A549 (cell line): ENCODE measurements around the gene RGL1. TPM values are rescaled to one million over a fixed set of nuclear protein-coding genes. Genes with fewer than 3 reads are reported as not detected.

Experiments used
- ATAC-seq, 2 experiments: fragments of 200-7000 bp in 1 of 2; fragments of >200 bp in 1 of 2; cut with Nextera tagmentation in 1 of 2; cut with Tn5 transposase in 1 of 2; 3 replicates each; pipeline versions ENCODE4 v1.8.0 to v1.9.1; 2018 to 2020; ENCODE audit warnings: mild to moderate bottlenecking in 1 of 2, moderate library complexity in 1 of 2
- CTCF ChIA-PET: fragments of 300-600 bp; sonication (Branson Sonifier 250); formaldehyde crosslinking; extraction: SDS; loops from one replicate; lab custom pipeline; 2021; ENCODE audit warnings: antibody characterized with exemption, inconsistent platforms; lab: Yijun Ruan, JAX
- POLR2A ChIA-PET: fragments of 350-600 bp; formaldehyde crosslinking; extraction: SDS; loops from one replicate; lab custom pipeline; 2021; ENCODE audit warnings: antibody characterized with exemption, inconsistent platforms; lab: Yijun Ruan, JAX
- DNase-seq, 2 experiments: peaks; one replicate each; pipeline versions ENCODE4 v3.0.0 to v3.0.0-alpha.2; 2011 to 2016; ENCODE audit warnings: low read depth in 1 of 2, low spot score in 1 of 2
- FAIRE-seq: peaks from 2 replicates; lab custom pipeline; 2011; peaks lifted over from hg19 to GRCh38; lab: Jason Lieb, UNC
- H3K27ac ChIP-seq, 2 experiments: fragments of >200 bp; sonication (Bioruptor Twin); formaldehyde crosslinking; 3 replicates each; pipeline ENCODE4 v1.5.1; 2016 to 2017
- H3K4me1 ChIP-seq: fragments of >200 bp; sonication (Bioruptor Twin); formaldehyde crosslinking; 3 replicates; pipeline ENCODE4 v1.6.1; 2016
- H3K4me2 ChIP-seq: fragments of >200 bp; sonication (Bioruptor Twin); formaldehyde crosslinking; 3 replicates; pipeline ENCODE4 v1.6.1; 2016
- H3K4me3 ChIP-seq: fragments of >200 bp; sonication (Bioruptor Twin); formaldehyde crosslinking; 3 replicates; pipeline ENCODE4 v1.5.1; 2016
- H3K9me3 ChIP-seq: fragments of >200 bp; sonication (Bioruptor Twin); formaldehyde crosslinking; 3 replicates; pipeline ENCODE4 v1.6.1; 2016
- CBX8 ChIP-seq: fragments of 200-600 bp; sonication (generic); IDR thresholded peaks from 2 replicates; pipeline ENCODE4 v1.6.1; 2016
- EHF ChIP-seq: fragments of 250-450 bp; sonication (Bioruptor Pico); IDR thresholded peaks from 2 replicates; pipeline ENCODE4 v1.5.0; 2020; ENCODE audit warnings: mild to moderate bottlenecking
- EHMT2 ChIP-seq: fragments of 200-600 bp; sonication (generic); IDR thresholded peaks from 2 replicates; pipeline ENCODE4 v1.6.1; 2016; ENCODE audit warnings: antibody characterized with exemption, low read depth, mild to moderate bottlenecking, moderate library complexity
- FOSB ChIP-seq: fragments of 250-450 bp; sonication (Bioruptor Pico); IDR thresholded peaks from 2 replicates; pipeline ENCODE4 v1.5.0; 2020; ENCODE audit warnings: mild to moderate bottlenecking, moderate library complexity
- FOXS1 ChIP-seq: fragments of 250-450 bp; sonication (Bioruptor Pico); IDR thresholded peaks from 2 replicates; pipeline ENCODE4 v1.5.0; 2020; ENCODE audit warnings: mild to moderate bottlenecking, moderate library complexity
- GATA3 ChIP-seq: IDR thresholded peaks from 2 replicates; pipeline ENCODE4 v1.6.1; 2012; ENCODE audit warnings: borderline replicate concordance
- HDAC2 ChIP-seq: fragments of 200-600 bp; sonication (generic); IDR thresholded peaks from 2 replicates; pipeline ENCODE4 v1.6.1; 2016
- HOXA7 ChIP-seq: fragments of 250-450 bp; sonication (Bioruptor Pico); IDR thresholded peaks from 2 replicates; pipeline ENCODE4 v1.5.0; 2020; ENCODE audit warnings: mild to moderate bottlenecking, moderate library complexity
- HOXB13 ChIP-seq: fragments of 250-450 bp; sonication (Bioruptor Pico); IDR thresholded peaks from 2 replicates; pipeline ENCODE4 v1.5.0; 2020; ENCODE audit warnings: low read depth, mild to moderate bottlenecking, moderate library complexity
- JUN ChIP-seq, 2 experiments: fragments of >200 bp; sonication (Bioruptor Twin); formaldehyde crosslinking; IDR thresholded peaks; 2 replicates in 1 of 2; 3 replicates in 1 of 2; pipeline ENCODE4 v1.6.1; 2016 to 2017
- JUNB ChIP-seq: fragments of >200 bp; sonication (Bioruptor Twin); formaldehyde crosslinking; IDR thresholded peaks from 2 replicates; pipeline ENCODE4 v1.6.1; 2016
- KDM1A ChIP-seq: fragments of 200-600 bp; sonication (generic); IDR thresholded peaks from 2 replicates; pipeline ENCODE4 v1.6.1; 2016; ENCODE audit warnings: low read depth, mild to moderate bottlenecking
- MAFK ChIP-seq: fragments of 450-650 bp; IDR thresholded peaks from 2 replicates; pipeline ENCODE4 v1.6.1; 2014; ENCODE audit not compliant: partially characterized antibody
- MAZ ChIP-seq: fragments of 150-350 bp; IDR thresholded peaks from 2 replicates; pipeline ENCODE4 v1.6.1; 2014; ENCODE audit warnings: antibody characterized with exemption, low read depth, low read length, borderline replicate concordance
- NFE2L2 ChIP-seq: fragments of 150-350 bp; conservative IDR thresholded peaks from 2 replicates; pipeline ENCODE4 v1.6.1; 2014; ENCODE audit warnings: low read length
- NPAS2 ChIP-seq: fragments of 250-450 bp; sonication (Bioruptor Pico); IDR thresholded peaks from 2 replicates; pipeline ENCODE4 v1.8.0; 2022; ENCODE audit warnings: mild to moderate bottlenecking, moderate library complexity, borderline replicate concordance
- NR3C1 ChIP-seq: fragments of >200 bp; sonication (Bioruptor Twin); formaldehyde crosslinking; IDR thresholded peaks from 3 replicates; pipeline ENCODE4 v1.6.1; 2017
- PHF8 ChIP-seq: fragments of 200-600 bp; sonication (generic); IDR thresholded peaks from 2 replicates; pipeline ENCODE4 v1.6.1; 2016; ENCODE audit warnings: low read depth, mild to moderate bottlenecking, antibody characterized with exemption, moderate library complexity, borderline replicate concordance
- POLR2A ChIP-seq: IDR thresholded peaks from 2 replicates; pipeline ENCODE4 v1.6.1; 2012; ENCODE audit warnings: mild to moderate bottlenecking, low read length
- POLR2AphosphoS2 ChIP-seq: conservative IDR thresholded peaks from 2 replicates; pipeline ENCODE4 v1.6.1; 2012; ENCODE audit warnings: low read length, improper control_type of control experiment, inconsistent platforms
- RAD21 ChIP-seq, 2 experiments: fragments of >200 bp in 1 of 2; sonication (Bioruptor Twin) in 1 of 2; formaldehyde crosslinking in 1 of 2; IDR thresholded peaks in 1 of 2; conservative IDR thresholded peaks in 1 of 2; 2 replicates in 1 of 2; 3 replicates in 1 of 2; pipeline ENCODE4 v1.6.1; 2012 to 2018; ENCODE audit warnings: inconsistent platforms in 1 of 2
- RARB ChIP-seq: fragments of 250-450 bp; sonication (Bioruptor Pico); IDR thresholded peaks from 2 replicates; pipeline ENCODE4 v1.8.0; 2021; ENCODE audit warnings: mild to moderate bottlenecking, moderate library complexity
- SREBF2 ChIP-seq: fragments of 450-650 bp; IDR thresholded peaks from 2 replicates; pipeline ENCODE4 v1.6.1; 2014; ENCODE audit warnings: mild to moderate bottlenecking, moderate library complexity
- ZFP36 ChIP-seq: fragments of 450-650 bp; IDR thresholded peaks from 2 replicates; pipeline ENCODE4 v1.6.1; 2014; ENCODE audit warnings: borderline replicate concordance; ENCODE audit not compliant: partially characterized antibody
- ZNF302 ChIP-seq: fragments of 250-450 bp; sonication (Bioruptor Pico); IDR thresholded peaks from 2 replicates; pipeline ENCODE4 v1.9.0; 2021; ENCODE audit warnings: inconsistent platforms, mild to moderate bottlenecking, moderate library complexity
- ZSCAN20 ChIP-seq: fragments of 250-450 bp; sonication (Bioruptor Pico); IDR thresholded peaks from 2 replicates; pipeline ENCODE4 v1.8.0; 2022; ENCODE audit warnings: mild to moderate bottlenecking, moderate library complexity
- WGBS: methylation state at CpG from one replicate; pipeline ENCODE4 v1.1.6; 2017; ENCODE audit errors: missing lambda C conversion rate; 5-methylcytosine and 5-hydroxymethylcytosine counted together
- polyA plus RNA-seq, 4 experiments: library from polyadenylated mRNA; depleted of rRNA in 3 of 4; stranded (reverse); fragments of >200 nt; fragmentation: RNase III in 1 of 4; extraction: RNeasy Plus Mini Kit Qiagen cat#74134 plus additional on column Dnase treatment in 1 of 4; gene quantifications; 2 replicates in 3 of 4; 3 replicates in 1 of 4; pipeline ENCODE4 v1.2.3, GENCODE V29; 2011 to 2017
- TF ChIP-seq, protein P1 (sequence below): fragments of 250-450 bp; sonication (Bioruptor Pico); IDR thresholded peaks from 2 replicates; pipeline ENCODE4 v1.5.0; 2021; ENCODE audit warnings: mild to moderate bottlenecking, moderate library complexity, borderline replicate concordance
- TF ChIP-seq, protein P2 (sequence below): IDR thresholded peaks from 2 replicates; pipeline ENCODE4 v1.6.1; 2012
- TF ChIP-seq, protein P3 (sequence below): fragments of >200 bp; sonication (Bioruptor Twin); formaldehyde crosslinking; IDR thresholded peaks from 3 replicates; pipeline ENCODE4 v1.6.1; 2016
- TF ChIP-seq, protein P4 (sequence below): IDR thresholded peaks from 2 replicates; pipeline ENCODE4 v1.6.1; 2012
- TF ChIP-seq, protein P5 (sequence below): fragments of 450-650 bp; IDR thresholded peaks from 2 replicates; pipeline ENCODE4 v1.6.1; 2014; ENCODE audit warnings: antibody characterized with exemption

RGL1 gene
- polyA plus RNA-seq, 2 of the 4 experiments (the other 2 are of a cell fraction), result 1.0 to 3.8 TPM

DNA sequence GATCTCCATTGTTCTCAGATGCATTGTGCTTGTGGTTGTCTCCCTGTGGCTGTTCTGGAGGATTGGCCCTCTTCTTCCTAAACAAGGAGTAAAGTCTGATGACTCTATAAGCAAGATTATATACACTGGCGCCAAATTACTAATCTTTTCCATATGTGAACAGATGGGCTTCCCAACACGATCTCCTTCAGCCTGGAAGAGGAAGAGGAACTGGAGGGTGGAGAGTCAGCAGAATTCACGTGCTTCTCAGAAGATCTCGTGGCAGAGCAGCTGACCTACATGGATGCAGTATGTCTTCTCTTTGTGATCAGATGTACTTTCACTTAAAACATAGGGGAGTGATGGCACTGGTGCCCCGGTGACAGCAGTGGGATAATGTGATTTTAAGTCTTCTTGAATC, 78.7 kb downstream of the RGL1 start:
- CTCF ChIA-PET, result no interaction called here
- no peaks in the 10 kb centered on the region for H3K9me3 ChIP-seq
- no peak for FAIRE-seq
- no peak overlapping the region for H3K4me2 ChIP-seq
- POLR2A ChIA-PET, result no interaction called here
- 82% methylated on average over 5 of the region's 5 CpGs for WGBS
- no peak overlapping the region for H3K4me3 ChIP-seq
- H3K27ac ChIP-seq, result no peak overlapping the region
- ATAC-seq, result no peak
- TF ChIP-seq HOXA7 (CRISPR knock-in tag) (no peak), GATA3 (no peak), NFE2L2 (no peak), JUNB (no peak), HOXB13 (CRISPR knock-in tag) (no peak)
- TF ChIP-seq, protein P1, sequence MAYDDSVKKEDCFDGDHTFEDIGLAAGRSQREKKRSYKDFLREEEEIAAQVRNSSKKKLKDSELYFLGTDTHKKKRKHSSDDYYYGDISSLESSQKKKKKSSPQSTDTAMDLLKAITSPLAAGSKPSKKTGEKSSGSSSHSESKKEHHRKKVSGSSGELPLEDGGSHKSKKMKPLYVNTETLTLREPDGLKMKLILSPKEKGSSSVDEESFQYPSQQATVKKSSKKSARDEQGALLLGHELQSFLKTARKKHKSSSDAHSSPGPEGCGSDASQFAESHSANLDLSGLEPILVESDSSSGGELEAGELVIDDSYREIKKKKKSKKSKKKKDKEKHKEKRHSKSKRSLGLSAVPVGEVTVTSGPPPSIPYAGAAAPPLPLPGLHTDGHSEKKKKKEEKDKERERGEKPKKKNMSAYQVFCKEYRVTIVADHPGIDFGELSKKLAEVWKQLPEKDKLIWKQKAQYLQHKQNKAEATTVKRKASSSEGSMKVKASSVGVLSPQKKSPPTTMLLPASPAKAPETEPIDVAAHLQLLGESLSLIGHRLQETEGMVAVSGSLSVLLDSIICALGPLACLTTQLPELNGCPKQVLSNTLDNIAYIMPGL (CRISPR knock-in tag), result no peak
- no peak for DNase-seq
- H3K4me1 ChIP-seq, result peaks cover 15% of the 10 kb centered on the region

DNA sequence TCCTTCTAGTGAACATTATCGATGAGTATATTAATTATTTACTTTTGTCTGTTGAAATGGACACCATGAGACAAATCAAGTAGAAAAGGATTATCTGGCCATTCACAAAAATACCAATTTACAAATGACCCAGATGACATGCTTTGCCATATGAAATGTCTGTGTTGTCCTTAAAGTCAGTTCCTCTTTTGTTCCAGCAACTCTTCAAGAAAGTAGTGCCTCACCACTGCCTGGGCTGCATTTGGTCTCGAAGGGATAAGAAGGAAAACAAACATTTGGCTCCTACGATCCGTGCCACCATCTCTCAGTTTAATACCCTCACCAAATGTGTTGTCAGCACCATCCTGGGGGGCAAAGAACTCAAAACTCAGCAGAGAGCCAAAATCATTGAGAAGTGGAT, 79.6 kb downstream of the RGL1 start:
- H3K9me3 ChIP-seq, result no peaks in the 10 kb centered on the region
- no peak for DNase-seq
- CTCF ChIA-PET, result no interaction called here
- H3K4me1 ChIP-seq, result peaks cover 15% of the 10 kb centered on the region
- no peak for FAIRE-seq
- H3K27ac ChIP-seq, result no peak overlapping the region
- no peak overlapping the region for H3K4me3 ChIP-seq
- ATAC-seq, result no peak
- POLR2A ChIA-PET, result no interaction called here
- 70% methylated on average over 4 of the region's 4 CpGs for WGBS
- no peak overlapping the region for H3K4me2 ChIP-seq
- TF ChIP-seq EHMT2 (no peak), RAD21 (conservative IDR thresholded peaks at IDR 0.05 in 1 of 2, IDR thresholded peaks at IDR 0.05 in 1 of 2) (no peak), PHF8 (no peak), NR3C1 (no peak), ZSCAN20 (CRISPR knock-in tag) (no peak), POLR2A (no peak), NPAS2 (no peak), POLR2AphosphoS2 (no peak), FOSB (no peak), ZNF302 (CRISPR knock-in tag) (no peak), JUNB (no peak), MAZ (no peak), SREBF2 (no peak), JUN (IDR thresholded peaks at IDR 0.05) (no peak), ZFP36 (no peak), HDAC2 (no peak), EHF (CRISPR knock-in tag) (no peak)
- TF ChIP-seq, protein P2, sequence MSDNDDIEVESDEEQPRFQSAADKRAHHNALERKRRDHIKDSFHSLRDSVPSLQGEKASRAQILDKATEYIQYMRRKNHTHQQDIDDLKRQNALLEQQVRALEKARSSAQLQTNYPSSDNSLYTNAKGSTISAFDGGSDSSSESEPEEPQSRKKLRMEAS, result no peak

DNA sequence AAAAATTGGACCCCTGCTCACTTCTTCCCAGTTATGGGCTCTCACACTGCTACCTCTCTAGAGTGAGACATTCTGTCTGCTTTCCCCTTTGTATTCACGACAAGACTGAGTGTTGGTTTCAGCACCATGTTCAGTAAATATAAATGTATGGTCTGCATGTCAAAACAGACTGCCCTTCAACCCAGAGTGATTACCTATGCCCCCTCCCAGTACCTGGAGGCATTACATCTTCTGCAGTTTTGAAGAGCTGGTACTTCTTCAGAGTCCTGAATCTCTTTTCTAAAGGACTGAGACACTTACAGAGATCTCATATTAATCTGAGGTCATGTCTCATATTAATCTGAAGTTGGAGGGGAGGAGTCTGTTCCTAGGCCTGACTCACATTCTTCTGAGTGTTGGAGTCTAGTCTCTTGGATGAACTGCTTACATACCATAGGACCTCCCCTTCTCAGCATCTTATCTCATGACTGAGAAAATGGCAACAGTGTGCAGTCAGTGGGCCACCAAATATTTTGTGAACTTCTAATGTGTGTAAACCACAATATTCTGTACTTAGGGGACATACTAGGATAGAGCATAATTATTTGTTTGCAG, 80.3 kb downstream of the RGL1 start:
- CTCF ChIA-PET, result no interaction called here
- DNase-seq (no peak), FAIRE-seq (no peak), ATAC-seq (no peak; a peak in 2 of 6 replicates)
- no peak overlapping the region for H3K4me2 ChIP-seq
- POLR2A ChIA-PET, result no interaction called here
- WGBS, result 62% methylated on average over 1 of the region's 1 CpG
- no peak overlapping the region for H3K4me3 ChIP-seq
- no peak for TF ChIP-seq GATA3
- TF ChIP-seq CBX8, result no peak
- no peak for TF ChIP-seq MAFK
- no peak for TF ChIP-seq RARB
- TF ChIP-seq, protein P3, sequence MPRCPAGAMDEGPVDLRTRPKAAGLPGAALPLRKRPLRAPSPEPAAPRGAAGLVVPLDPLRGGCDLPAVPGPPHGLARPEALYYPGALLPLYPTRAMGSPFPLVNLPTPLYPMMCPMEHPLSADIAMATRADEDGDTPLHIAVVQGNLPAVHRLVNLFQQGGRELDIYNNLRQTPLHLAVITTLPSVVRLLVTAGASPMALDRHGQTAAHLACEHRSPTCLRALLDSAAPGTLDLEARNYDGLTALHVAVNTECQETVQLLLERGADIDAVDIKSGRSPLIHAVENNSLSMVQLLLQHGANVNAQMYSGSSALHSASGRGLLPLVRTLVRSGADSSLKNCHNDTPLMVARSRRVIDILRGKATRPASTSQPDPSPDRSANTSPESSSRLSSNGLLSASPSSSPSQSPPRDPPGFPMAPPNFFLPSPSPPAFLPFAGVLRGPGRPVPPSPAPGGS, result no peak
- TF ChIP-seq JUN (IDR thresholded peaks at IDR 0.05), result no peak
- TF ChIP-seq ZNF302 (CRISPR knock-in tag), result no peak
- TF ChIP-seq, protein P4, sequence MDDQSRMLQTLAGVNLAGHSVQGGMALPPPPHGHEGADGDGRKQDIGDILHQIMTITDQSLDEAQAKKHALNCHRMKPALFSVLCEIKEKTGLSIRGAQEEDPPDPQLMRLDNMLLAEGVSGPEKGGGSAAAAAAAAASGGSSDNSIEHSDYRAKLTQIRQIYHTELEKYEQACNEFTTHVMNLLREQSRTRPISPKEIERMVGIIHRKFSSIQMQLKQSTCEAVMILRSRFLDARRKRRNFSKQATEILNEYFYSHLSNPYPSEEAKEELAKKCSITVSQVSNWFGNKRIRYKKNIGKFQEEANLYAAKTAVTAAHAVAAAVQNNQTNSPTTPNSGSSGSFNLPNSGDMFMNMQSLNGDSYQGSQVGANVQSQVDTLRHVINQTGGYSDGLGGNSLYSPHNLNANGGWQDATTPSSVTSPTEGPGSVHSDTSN, result no peak
- TF ChIP-seq KDM1A, result no peak
- TF ChIP-seq, protein P5, sequence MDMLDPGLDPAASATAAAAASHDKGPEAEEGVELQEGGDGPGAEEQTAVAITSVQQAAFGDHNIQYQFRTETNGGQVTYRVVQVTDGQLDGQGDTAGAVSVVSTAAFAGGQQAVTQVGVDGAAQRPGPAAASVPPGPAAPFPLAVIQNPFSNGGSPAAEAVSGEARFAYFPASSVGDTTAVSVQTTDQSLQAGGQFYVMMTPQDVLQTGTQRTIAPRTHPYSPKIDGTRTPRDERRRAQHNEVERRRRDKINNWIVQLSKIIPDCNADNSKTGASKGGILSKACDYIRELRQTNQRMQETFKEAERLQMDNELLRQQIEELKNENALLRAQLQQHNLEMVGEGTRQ, result no peak
- no peak for TF ChIP-seq FOXS1
- no peak overlapping the region for H3K27ac ChIP-seq
- H3K4me1 ChIP-seq, result peaks cover 15% of the 10 kb centered on the region
- H3K9me3 ChIP-seq, result no peaks in the 10 kb centered on the region
